OCI-M1 (cell line): ENCODE measurements around the gene MAP7.
"Not testable (repeated sequence)": the region's sequence is repeated elsewhere in the genome, so short reads cannot be mapped to it uniquely, and the experiment has no call there.

ENCODE experiments used
- DNase-seq: peaks from one replicate; lab custom pipeline; 2025; lab: John Stamatoyannopoulos, UW

The MAP7 gene

DNA sequence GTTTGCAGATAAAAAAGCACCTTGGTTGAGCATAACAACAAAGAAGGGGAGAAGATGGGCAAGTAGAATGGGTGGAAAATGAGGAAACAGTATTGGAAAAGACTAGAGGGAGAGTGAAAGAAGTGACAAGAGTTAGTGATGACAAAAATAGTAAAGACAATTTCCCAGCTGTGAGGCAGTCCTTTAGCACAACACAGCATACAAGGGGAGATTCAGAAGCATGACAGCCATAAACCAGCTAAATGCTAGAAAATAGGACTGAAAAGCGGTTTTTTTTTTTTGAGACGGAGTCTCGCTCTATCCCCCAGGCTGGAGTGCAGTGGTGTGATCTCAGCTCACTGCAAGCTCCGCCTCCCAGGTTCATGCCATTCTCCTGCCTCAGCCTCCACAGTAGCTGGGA, 174.4 kb downstream of the MAP7 start:
- not testable (repeated sequence) for DNase-seq

DNA sequence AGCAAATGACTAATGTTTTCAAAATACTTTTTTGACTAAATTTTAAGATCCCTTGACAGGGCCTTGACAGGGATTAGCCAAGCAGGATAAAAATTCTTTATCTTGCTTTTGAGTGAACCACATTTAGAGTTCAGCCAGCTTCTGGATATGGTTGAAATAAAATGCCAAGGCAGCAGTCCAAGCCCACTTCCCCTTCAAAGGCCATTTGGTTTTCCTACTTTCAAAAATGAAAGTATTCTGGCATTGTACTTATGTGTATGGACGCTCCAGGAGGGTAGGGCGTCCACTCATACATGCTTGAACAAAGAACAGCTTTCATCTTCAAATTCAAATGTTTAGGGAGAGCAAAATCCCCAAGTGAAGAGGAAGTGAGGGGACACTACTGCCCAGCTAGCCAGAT, 178.3 kb downstream of the MAP7 start:
- DNase-seq: peak; percentile 56

DNA sequence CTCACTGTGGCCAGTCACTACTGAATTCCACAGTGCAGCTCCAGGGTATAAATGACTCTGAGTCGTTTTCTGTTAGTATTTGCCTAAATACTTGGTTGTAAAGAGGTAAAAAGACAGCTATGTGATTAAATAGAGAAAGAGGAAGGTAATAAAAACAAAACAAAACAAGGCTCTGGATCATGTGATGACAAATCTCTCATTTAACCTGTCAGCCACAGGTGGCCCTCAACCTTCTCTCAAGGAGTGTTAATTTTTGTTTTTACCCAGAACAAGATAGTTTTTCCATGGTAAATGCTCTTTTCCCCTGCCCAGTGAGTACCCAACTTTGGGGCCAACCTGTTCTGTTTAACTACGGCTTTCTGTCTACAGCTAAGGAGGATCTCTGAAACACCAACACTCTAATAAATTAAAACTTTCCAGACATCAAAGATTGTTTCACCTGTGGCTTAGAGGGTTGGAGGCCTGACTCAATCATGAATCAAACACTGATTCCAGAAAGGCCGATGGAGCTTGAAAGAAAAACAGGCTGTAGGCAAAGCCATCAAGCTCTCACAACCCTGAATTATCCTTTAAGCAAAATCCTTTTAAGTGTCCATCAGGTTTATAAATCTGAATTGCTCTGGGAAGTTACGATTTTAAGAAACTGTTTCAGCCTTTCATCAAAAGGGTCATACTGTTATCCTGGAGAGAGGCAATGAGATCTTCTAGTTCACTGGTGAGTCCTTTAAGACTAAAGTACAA, 179.1 kb downstream of the MAP7 start:
- no peak for DNase-seq

DNA sequence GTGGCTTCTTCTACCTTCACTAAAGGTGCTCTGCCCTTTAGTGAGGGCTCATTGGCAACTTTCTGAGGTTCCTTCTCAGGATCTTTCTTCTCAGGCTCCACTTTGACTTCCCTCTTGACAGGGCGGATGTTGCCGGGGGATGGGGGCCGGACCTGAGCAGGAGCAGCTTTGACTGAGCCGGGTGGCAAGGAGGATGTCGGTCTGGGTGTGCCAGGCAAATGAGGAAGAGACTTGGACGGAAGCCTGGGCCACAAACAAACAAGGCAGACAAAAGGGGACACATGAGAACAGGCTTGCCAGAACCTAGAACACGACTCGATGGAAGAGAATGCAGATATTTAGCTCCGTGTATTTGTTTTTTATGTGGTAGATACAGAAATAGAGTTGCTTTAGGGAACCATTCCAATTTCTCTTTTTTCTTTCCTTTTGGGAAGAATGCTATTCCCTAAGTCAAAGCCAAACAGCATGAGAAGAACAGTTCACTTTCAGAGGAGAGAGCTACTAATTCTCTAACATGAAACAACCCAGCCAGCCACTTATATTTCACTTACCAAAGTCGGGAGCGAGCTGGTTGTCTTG, 184.4 kb downstream of the MAP7 start:
- DNase-seq: peak; percentile 38

DNA sequence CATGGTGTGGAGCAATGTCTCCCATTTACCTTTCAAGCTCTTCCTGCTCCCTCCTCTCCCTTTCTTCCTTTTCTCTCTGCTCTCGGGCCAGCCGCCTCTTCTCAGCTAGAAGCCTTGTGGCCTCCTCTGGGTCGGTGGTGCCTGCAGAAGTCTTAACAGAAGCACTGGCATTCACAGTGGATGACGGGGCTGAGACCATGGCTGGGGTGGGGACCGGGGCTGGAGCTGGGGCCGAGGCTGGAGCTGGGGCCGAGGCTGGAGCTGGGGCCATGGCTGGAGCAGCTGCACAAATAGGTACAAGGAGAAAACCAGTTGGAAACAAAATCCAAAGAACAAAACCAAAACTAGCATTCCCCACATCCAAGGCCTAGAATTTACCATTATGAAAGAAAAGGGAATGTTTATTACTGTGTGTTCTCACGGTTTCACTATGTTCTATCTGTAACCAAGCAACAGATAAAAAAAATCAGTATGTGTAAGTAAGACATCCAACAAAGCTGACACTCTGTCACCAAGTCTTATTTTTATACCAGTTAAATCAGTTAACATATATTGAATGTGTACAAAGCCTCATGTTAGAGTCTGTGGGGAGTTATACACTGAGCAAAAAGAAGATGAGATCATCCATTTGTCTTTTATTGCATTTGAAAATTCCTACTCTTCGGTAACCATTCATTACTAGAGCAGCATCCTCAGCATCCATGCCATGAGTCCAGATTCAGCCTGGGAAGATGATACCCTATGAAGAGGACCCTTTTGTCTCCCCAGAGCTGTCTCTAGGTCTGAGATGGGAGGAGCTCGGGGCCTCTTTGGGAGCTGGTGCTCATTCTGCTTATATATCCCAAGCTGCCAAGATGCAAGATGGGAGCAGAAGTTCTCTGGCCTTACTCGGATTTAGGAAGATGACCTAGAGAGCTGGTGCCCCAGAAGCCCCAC, 187.5 kb downstream of the MAP7 start:
- DNase-seq: no peak

DNA sequence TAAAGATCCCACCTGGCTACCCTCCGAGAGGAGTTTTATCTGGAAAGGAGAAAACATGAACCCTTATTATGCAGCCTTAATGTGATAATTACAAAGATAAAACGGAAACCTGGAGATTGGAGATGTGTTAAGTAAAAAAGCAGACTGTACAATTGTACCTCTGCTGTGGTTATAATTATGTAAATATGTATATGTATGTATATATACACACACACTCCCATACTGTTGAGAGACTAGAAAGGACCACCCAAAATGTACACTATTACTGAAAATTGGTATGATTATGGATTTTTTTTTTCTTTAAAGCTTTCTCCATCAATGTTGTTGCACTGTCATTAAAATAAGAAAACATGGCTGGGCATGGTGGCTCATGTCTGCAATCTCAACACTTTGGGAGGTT, 188.4 kb downstream of the MAP7 start:
- no peak for DNase-seq

DNA sequence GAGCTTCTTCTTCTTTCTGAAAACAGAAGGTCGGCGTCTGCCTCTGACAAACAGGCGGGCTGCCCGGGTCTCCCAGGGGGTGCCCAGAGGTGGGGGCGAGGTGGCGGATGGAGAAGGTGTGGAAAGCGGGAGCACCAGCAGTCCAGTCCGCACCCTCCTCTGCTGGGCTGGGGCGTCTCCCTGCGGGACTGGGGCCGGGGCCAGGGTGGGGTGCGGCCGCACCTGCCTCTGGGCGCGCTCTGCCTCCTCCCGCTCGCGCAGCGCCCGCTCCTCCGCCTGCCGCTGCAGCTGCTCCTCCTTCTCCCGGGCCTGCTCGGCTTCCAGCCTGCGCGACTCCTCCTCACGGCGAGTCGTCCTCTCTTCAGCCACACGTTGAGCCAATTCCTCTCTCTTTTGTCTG, 189.4 kb downstream of the MAP7 start:
- no peak for DNase-seq

DNA sequence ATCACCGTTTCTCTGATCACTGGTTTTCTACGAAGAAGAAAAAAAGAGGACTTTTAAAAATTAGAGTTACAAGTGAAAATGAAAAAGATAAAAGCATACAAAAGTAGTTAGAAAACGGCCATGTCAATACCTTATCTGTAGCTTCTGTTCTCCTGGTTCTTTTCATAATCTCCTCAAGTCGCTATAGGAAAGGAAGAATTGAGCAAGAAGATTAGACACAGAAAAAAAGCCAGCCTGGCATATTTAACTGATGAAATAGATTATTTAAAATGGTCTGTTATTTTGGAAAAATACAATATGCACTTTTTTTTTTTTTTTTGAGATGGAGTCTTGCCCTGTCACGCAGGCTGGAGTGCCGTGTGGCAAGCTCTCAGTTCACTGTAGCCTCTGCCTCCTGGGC, 190.4 kb downstream of the MAP7 start:
- DNase-seq: no peak

DNA sequence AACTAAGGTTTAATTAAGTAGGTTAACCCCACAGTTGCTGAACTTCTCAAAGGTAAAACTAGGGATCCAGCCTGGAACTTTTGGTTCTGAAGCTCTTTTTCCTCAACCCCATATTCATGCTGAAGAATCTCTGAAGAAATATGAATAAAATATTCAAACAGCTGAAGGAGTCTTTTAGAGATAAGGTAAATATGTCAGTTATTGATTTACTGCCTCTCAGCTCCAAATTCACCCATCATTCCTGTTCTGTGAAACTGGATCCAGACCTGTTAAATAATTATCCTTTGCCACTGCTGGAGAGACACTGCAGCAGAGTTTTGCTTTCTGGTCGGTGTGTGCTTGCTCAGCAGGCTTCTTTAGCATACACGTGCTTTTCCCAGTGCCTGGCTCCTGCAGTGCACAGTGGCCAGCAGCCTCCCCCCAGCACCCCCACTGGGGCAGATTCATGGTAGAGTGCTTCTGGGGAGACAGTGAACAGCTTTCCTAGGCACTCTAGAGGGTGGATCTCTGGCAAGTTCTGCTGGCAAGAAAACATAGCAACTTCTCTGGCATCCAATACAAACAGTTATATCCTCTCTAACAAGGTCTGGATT, 198.6 kb downstream of the MAP7 start:
- no peak for DNase-seq

DNA sequence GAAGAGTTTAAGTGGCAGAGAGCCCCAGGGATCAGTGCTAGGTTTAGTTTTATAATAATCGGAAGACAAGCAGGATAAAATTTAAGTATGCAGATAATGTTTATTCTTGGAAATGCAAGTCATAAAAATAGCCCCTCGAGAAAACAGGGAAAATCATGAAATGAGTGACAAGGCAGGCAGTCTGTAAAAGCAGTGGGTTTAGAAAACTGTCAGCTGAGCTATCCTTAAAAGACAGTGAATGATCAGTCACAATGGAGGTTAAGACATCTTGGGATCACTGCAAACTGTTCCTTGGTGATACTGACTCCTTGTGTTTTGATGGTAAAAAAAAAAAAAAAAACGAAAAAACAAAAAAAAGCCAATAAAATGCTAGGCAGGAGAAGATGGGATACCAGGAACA, 199.3 kb downstream of the MAP7 start:
- no peak for DNase-seq

DNA sequence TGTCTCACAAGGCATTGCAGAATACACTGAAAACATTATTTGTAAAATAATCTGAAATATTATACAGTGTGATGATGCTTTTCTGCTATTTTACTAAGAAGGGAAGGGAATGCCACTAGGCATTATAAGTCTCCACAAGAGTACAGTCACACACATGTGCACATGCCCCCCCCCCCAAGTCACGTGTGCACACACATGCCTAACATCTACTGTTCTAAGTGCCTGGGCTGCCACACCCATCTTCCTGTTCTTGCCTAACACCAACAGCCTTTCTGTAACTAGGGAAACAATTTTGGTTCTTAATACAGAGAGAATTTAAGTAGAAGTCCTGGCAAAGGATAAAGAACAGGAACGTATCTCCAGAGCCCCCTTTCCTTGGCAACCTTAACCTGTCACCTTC, 202.4 kb downstream of the MAP7 start:
- DNase-seq: peak; percentile 52

DNA sequence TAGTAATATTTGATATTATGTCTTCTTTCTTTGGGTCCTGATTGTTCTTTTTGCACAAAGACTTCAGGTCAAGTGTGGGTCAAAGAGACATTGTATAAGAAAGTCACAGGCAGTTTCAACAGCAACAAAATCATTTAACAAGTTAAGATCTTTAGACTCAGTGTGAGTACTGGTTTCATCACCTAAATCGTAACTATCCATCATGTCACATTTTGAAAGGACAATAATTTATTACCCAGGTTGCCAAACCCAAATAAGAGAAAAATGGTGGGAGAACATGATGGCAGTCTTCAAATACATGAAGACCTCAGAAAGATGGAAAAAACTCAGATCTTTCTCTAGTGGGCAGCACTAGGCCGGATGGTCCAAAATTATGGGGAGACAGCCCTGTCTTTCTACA, 205.1 kb downstream of the MAP7 start:
- no peak for DNase-seq

DNA sequence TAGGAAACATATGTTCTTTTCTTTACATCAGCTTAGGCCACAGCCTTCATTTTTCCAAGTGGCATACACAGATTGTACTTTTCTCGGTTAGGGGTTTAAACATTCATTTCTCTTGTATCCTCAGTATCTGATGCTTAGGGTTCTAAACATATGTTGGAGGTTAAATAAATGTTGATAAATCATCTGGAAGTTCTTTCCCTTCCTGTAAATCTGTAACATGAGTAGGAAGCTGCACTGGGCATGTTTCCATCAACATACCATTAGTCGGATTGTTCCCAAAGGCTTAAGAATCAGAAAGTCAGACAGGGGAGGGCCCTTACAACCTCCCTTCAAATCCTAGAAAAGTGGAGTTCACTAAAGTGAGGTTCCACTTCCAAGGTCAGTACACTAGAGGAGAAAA, 205.8 kb downstream of the MAP7 start:
- DNase-seq: no peak

DNA sequence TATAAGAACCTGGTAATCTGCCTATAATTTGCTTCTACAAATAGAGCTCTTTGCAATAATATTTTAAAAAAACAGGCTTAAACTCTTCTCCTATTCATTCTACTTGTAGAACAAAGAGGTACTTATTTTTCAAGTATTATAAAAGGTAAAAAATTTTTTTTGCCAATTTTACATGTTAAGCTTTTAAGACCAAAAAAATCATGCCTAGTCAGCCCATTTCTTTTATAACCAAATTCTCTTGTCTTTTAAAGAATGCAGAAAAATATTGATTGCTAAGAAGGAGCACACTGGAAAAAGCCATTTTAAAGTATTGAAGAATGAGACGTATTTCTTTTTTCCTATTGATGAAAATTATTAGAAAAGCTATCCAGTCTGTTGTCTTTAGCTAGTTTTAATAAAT, 206.5 kb downstream of the MAP7 start:
- DNase-seq: no peak

DNA sequence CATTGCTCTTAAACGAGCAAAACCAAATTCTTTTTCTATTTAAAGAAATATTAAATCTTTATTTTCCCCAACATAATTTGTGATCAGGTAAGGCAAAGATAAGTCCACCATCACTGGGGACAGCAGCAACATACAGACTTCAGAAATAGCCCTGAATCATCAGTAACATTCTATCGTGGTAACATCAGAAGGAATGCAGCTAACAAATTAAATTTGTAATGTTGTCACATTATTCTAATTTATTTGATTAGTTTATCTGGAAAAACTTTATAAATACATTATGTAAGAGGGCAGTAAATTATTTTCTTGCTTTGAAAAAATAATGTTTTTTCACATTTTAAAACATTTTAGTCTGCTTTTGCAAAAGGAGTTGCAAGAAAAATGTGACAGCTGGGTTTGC, 206.9 kb downstream of the MAP7 start:
- DNase-seq: no peak

DNA sequence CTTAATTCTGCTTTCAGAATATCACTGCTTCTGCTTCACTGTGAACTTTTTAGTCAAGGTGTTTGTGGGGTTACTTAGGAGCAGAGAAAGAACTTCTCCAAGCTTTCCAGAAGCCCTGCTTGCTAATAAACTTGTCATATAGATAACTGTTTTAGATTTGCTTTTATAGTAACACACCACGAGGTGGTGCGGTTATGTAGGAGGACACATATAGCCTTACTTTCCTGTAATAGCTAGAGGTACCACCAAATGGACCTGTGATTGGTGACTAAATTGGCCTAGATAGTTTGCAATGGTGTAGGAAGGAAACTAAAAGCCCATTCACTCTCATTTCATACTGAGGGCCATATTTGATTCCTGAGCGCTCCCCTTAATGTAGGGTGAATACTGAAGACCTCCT, 208.3 kb downstream of the MAP7 start:
- peak; percentile 76 for DNase-seq

DNA sequence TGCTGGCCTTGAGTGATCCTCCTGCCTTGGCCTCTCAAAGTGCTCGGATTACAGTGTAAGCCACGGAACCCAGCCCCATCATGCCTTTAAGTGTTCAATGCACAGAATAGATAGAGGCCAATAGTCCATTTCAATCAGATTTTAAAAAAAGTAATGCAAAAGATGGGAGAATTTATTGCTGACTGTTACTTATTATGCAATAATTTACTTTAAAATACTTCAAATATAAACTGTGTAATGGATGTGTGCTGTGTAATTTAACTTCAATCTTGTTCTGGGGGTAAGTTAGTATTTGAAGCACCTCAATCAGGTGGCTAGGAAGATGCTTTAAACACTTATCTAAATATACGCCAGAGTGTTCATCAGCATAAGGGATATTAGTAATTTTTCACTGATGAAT, 208.9 kb downstream of the MAP7 start:
- DNase-seq: no peak

DNA sequence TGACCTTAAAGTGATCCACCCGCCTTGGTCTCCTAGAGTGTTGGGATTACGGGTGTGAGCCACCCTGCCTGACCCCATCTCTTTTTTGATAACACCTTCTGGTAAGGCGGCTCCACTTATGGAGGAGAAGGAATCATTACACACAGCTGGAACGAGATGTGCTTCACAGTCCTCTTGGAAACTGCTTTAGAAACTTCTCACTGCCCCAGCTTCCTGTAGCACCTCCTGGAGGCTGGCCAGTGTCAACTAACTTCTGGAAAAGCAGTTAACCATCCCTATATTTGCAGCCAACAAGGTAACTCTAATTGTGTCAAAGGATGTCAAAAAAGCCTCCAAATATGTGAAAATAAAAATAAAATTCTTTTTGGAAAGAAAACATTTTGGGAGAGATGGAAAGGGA, 211.7 kb downstream of the MAP7 start:
- peak; percentile 24 for DNase-seq

DNA sequence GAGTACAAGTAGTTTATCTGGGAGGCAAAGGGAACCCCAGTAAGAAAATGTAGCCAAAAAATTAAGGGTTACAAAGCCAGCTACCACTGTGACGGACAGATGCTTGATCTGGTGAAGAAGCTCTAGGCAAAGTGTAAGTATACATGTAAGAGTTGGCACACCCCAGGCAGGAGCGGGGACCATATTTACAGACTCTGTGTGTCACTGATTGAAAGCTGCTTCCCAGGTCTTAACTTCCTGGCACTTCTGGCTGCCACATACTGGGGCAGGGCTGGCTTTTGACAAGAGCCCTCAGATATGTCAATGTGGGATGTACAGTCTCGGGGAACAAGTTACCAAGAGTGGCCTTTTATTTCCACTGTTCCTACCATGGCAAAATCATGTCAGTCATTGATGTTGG, 212.6 kb downstream of the MAP7 start:
- no peak for DNase-seq

DNA sequence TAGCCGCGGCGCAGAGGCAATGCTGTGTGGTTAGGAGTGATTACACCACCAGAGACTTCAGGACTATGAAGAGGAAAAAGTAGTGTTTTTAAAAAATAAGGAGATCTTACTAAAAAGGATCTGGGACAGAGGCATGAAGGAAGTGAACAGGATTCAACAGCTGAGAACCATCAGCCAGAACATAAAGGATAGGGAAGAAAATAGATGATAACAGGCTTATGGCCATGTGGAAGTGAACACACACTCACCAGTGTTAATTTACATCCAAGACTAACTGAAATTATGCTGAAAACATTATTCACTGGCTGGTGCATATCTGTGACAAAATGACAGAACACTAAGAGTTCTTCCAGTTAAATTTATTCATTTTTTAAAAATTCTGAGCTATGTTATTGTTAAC, 213.1 kb downstream of the MAP7 start:
- no peak for DNase-seq

DNA sequence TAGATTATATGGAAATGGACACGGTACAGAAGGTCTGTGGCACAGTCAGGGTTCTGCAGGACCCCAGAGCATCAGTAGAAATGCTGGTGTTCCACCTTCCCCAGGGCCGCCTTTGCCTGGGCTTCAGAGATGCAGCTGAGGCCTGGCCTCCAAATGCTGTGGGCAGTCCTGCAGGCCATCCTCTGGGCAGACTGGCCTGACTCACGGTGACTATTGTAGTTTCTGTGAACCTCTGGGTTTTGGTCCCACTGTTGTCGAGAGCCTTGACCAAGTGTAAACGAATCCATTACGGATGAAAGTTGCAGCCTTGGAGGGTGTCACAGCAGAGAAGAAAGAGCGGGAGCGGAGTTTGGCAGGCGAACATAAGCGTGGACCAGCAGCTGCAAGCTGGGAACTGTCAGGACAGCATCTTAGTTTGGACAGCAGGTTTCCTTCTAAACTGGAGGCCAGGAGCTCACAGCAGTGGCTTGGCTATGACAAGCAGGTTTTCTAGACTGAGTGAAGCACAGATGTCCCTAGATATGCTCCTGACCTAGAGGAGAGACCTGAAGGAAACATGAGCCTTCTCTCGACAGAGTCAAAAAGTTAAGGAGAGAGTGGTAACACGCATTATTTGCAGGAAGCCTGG, 214.4 kb downstream of the MAP7 start:
- no peak for DNase-seq

DNA sequence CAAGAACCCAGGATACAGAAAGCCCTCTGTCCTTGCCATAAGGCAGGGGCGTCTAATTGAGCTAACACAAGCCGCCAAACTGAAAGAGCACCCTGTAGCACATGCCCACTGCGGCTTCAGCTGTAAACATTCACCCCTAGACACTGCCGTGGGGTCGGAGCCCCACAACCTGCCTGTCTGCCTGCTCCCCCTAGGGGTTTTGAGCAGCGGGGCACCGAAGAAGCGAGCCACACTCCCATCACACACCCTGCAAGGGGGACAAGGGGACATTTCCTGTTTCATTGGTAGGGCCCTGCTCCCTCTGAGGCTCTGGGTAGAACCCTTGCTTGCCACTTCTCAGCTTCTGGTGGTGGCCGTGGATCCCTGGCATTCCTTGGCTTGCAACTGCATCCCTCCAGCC, 215.4 kb downstream of the MAP7 start:
- peak; percentile 22 for DNase-seq
